Fibroblast of skin of scalp (primary cell): ENCODE results near the gene FXYD5.

Experiments used
- DNase-seq: peaks from one replicate; pipeline ENCODE4 v3.0.0-alpha.2; 2013

Gene FXYD5

DNA sequence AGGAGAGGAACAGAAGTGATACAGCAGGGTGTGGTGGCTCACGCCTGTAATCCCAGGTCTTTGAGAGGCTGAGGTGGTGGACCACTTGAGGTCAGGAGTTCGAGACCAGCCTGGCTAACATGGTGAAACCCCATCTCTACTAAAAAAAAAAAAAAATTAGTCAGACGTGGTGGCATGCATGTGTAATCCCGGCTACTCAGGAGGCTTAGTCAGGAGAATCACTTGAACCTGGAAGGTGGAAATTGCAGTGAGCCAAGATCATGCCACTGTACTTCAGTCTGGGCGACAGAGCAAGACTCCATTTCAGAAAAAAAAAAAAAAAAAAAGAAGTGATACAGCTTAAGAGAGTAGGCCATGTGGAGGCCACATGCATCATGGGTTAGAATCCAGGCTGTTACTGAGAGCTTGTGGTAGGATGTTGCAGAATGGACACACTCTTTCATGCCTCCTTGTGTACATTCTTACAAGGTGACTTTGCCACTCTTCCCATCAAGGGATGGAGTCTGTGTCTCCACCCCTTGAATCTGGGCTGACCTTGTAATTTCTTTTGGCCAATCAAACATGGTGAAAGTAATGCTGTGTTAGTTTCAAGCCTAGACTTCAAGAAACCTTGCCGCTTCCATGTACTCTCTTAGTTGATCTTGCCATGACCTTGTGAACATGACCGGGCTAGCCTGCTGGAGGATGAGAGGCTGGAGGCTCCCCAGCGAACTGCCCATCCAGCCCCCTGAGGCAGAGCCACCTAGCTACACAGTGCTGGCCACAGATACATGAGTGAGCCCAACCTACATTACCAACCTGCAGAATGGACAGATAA, 61.7 kb downstream of the FXYD5 start:
- no peak for DNase-seq

DNA sequence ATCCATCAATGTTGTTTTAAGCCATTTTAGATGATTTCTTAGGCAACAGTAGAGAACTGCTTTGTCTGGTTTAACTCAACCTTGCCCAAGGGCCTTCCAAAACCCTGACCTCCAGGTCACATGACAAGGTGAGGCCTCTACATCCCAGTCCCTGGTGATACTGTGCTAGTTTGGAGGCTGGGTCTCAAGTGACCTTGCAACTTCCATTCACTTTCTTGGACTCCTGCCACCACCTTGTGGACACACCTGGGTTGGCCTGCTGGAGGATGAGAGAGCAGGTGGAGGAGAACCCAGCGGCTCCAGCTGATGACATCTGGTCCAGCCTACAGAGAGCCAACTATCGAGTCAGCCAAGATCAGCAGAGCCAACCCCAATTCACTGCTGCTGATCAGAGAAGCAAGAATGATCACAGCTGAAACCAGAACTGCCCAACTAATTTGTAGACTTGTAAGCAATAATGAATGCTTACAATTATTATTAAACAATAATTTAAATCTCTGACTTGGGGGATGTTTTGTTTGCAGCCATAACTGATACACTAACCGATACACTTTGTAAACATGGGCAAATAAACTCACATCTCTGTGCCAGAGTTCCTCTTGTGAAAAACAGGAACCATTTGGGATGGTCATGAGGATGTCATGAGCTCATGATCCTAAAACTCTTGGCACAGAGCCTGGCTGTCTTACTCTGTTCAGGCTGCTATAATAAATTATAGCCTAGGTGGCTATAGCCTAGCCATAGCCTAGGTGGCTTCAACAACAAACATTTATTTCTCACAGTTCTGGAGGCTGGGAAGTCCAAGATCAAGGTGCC, 62.5 kb downstream of the FXYD5 start:
- no peak for DNase-seq

DNA sequence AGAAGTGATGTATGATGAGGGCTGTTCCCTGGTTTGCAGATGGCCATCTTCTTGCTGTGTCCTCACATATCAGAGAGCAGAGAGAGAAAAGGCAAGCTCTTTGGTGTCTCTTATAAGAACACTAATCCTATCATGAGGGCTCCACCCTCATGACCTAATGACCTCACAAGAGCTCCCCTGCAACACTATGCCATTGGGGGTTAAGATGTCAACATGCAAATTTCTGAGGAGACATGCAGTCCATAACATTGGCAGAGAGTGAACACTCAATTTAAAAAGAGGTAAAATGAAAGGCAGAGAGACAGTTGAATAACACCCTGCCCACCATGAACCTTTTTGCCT, 63.1 kb downstream of the FXYD5 start:
- DNase-seq = no peak

DNA sequence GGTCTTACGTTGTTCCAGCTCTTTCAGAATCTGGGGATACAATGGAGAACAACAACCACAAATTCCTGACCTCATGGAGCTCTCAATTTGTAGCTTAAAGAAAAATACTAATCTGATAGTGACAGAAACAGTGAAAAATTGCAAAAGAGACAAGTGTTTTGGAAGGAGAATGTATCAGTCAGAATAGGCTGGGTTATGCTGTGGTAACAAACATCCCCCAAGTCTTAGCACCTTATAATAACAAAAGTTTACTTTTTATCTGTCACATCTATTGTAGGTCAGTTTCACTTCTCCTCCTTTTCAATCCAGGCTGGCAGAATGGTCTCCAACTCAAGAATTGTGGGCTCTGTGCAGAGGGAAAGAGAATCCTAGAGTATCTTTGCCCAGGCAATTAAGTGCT, 64.5 kb downstream of the FXYD5 start:
- DNase-seq = no peak
